ES-I3 (cell line): Measurements from ENCODE around the gene CRYGD.
"Not testable (repeated sequence)": the region's sequence is repeated elsewhere in the genome, so short reads cannot be mapped to it uniquely, and the experiment has no call there.

ENCODE experiments used
- H3K36me3 ChIP-seq: 2 replicates; pipeline ENCODE4 v1.6.1; 2013; ENCODE audit warnings: mild to moderate bottlenecking, low read length, control low read depth, moderate library complexity; ENCODE audit not compliant: insufficient read depth
- H3K4me1 ChIP-seq: 2 replicates; pipeline ENCODE4 v1.6.1; 2013; ENCODE audit warnings: mild to moderate bottlenecking, control low read depth, low read length; ENCODE audit not compliant: insufficient read depth
- H3K9ac ChIP-seq: 2 replicates; pipeline ENCODE4 v1.6.1; 2013; ENCODE audit warnings: low read depth, mild to moderate bottlenecking, low read length, moderate library complexity
- H3K9me3 ChIP-seq: 2 replicates; pipeline ENCODE4 v1.6.1; 2013; ENCODE audit warnings: mild to moderate bottlenecking, low read length, moderate library complexity; ENCODE audit not compliant: control insufficient read depth, insufficient read depth

CRYGD gene

GRCh38 chr2:208117390-208117789, 6.9 kb downstream of the CRYGD start:
- H3K36me3 ChIP-seq, H3K9ac ChIP-seq, H3K9me3 ChIP-seq, H3K4me1 ChIP-seq: not testable (repeated sequence)

- Histone ChIP-seq H3K36me3 (no peaks in the 10 kb centered on the region), H3K4me1 (peaks cover 15% of the 10 kb centered on the region), H3K9ac (peak overlapping the region; percentile 47; the same call in 1 of the 2 replicates), H3K9me3 (no peaks in the 10 kb centered on the region)
These were observed 11.4 kb downstream of the CRYGD start for GRCh38 chr2:208112969-208113368.

- H3K9me3 ChIP-seq, H3K36me3 ChIP-seq: not testable (repeated sequence)
- peaks cover 15% of the 10 kb centered on the region for H3K4me1 ChIP-seq
- H3K9ac ChIP-seq: peak overlapping the region; percentile 47; the same call in 1 of the 2 replicates
These were observed 12.0 kb downstream of the CRYGD start for GRCh38 chr2:208112273-208112745.

GRCh38 chr2:208103616-208104015, 20.7 kb downstream of the CRYGD start:
- H3K36me3 ChIP-seq: no peaks in the 10 kb centered on the region
- no peaks in the 10 kb centered on the region for H3K4me1 ChIP-seq
- no peak overlapping the region for H3K9ac ChIP-seq
- no peaks in the 10 kb centered on the region for H3K9me3 ChIP-seq

GRCh38 chr2:208101716-208102631, 22.4 kb downstream of the CRYGD start:
- Histone ChIP-seq H3K9me3 (no peaks in the 10 kb centered on the region), H3K9ac (no peak overlapping the region), H3K4me1 (no peaks in the 10 kb centered on the region), H3K36me3 (no peaks in the 10 kb centered on the region)

- Histone ChIP-seq H3K9me3 (no peaks in the 10 kb centered on the region), H3K9ac (no peak overlapping the region), H3K36me3 (no peaks in the 10 kb centered on the region), H3K4me1 (no peaks in the 10 kb centered on the region)
These were observed 24.4 kb downstream of the CRYGD start for GRCh38 chr2:208099682-208100470.

GRCh38 chr2:208098701-208099100, 25.6 kb downstream of the CRYGD start:
- not testable (repeated sequence) for H3K9me3 ChIP-seq, H3K9ac ChIP-seq, H3K36me3 ChIP-seq, H3K4me1 ChIP-seq

- H3K4me1 ChIP-seq: no peaks in the 10 kb centered on the region
- H3K36me3 ChIP-seq: no peaks in the 10 kb centered on the region
- H3K9ac ChIP-seq: no peak overlapping the region
- no peaks in the 10 kb centered on the region for H3K9me3 ChIP-seq
These were observed 26.1 kb downstream of the CRYGD start for GRCh38 chr2:208098267-208098666.

GRCh38 chr2:208097801-208098200, 26.5 kb downstream of the CRYGD start:
- no peak overlapping the region for H3K9ac ChIP-seq
- H3K4me1 ChIP-seq: no peaks in the 10 kb centered on the region
- H3K36me3 ChIP-seq: no peaks in the 10 kb centered on the region
- no peaks in the 10 kb centered on the region for H3K9me3 ChIP-seq

- H3K9me3 ChIP-seq: no peaks in the 10 kb centered on the region
These were observed 27.0 kb downstream of the CRYGD start for GRCh38 chr2:208097313-208097712.

GRCh38 chr2:208096080-208096479, 28.2 kb downstream of the CRYGD start:
- H3K4me1 ChIP-seq: no peaks in the 10 kb centered on the region
- H3K9me3 ChIP-seq: no peaks in the 10 kb centered on the region
- no peak overlapping the region for H3K9ac ChIP-seq
- no peaks in the 10 kb centered on the region for H3K36me3 ChIP-seq

More at GRCh38 chr2:208097313-208097712, 27.0 kb downstream of the CRYGD start:
- H3K36me3 ChIP-seq: no peaks in the 10 kb centered on the region
- H3K4me1 ChIP-seq: no peaks in the 10 kb centered on the region
- H3K9ac ChIP-seq: no peak overlapping the region

GRCh38 chr2:208093128-208093527, 31.2 kb downstream of the CRYGD start:
- Histone ChIP-seq H3K36me3 (no peaks in the 10 kb centered on the region), H3K9ac (no peak overlapping the region), H3K9me3 (no peaks in the 10 kb centered on the region), H3K4me1 (no peaks in the 10 kb centered on the region)

GRCh38 chr2:208092093-208092832, 32.1 kb downstream of the CRYGD start:
- no peaks in the 10 kb centered on the region for H3K36me3 ChIP-seq
- no peaks in the 10 kb centered on the region for H3K9me3 ChIP-seq
- no peaks in the 10 kb centered on the region for H3K4me1 ChIP-seq
- H3K9ac ChIP-seq: no peak overlapping the region

- H3K4me1 ChIP-seq: no peaks in the 10 kb centered on the region
- H3K36me3 ChIP-seq: no peaks in the 10 kb centered on the region
- no peaks in the 10 kb centered on the region for H3K9me3 ChIP-seq
- no peak overlapping the region for H3K9ac ChIP-seq
These were observed 33.9 kb downstream of the CRYGD start for GRCh38 chr2:208090420-208090819.
